ENCODE results near the gene SUV39H2. TPM values are rescaled to one million over a fixed set of nuclear protein-coding genes. Genes with fewer than 3 reads are reported as not detected.
"Not testable (repeated sequence)": the region's sequence is repeated elsewhere in the genome, so short reads cannot be mapped to it uniquely, and the experiment has no call there.

The SUV39H2 gene
- total RNA-seq, 1 donor from 2014 or later: 8.1 TPM

- H3K4me3 Mint-ChIP-seq: no peak overlapping the region
- no peaks in the 10 kb centered on the region for H3K9me3 Mint-ChIP-seq
- intact Hi-C loops (cut with micrococcal nuclease): loop anchor here (1.0 to 2.0 kb wide), 3 partner anchors 25 to 47 kb away; partner anchors contain the start of gene SUV39H2
- peak overlapping the region; percentile 91 for H3K27ac Mint-ChIP-seq
- ChIA-PET POLR2A (interaction anchor here (0.5 to 1.8 kb wide), 10 partner anchors 15 to 1211 kb away, joined by 3 to 30 read pairs (median 5); partner anchors contain the start of genes CDNF, DCLRE1C, HSPA14 and MEIG1), CTCF (interaction anchor here (1.4 kb wide), 1 partner anchor 21 kb away, joined by 6 read pairs; no protein-coding TSS in a partner anchor)
- H3K4me1 Mint-ChIP-seq: peaks cover 32% of the 10 kb centered on the region
- DNase-seq (no peak), ATAC-seq (ENCODE audit: low read depth) (peak; percentile 6)
- no peak for TF ChIP-seq CTCF (IDR thresholded peaks at IDR 0.05)
- peaks cover 78% of the 10 kb centered on the region for H3K36me3 Mint-ChIP-seq (ENCODE audit: low read depth)
- no peaks in the 10 kb centered on the region for H3K27me3 Mint-ChIP-seq
Observed at GRCh38 chr10:14926061-14926470, 47.4 kb downstream of the SUV39H2 start.

- Mint-ChIP-seq H3K27ac (peak overlapping the region; percentile 91), H3K4me3 (peak overlapping the region; percentile 46), H3K36me3 (ENCODE audit: low read depth) (peaks cover 77% of the 10 kb centered on the region), H3K4me1 (peaks cover 32% of the 10 kb centered on the region), H3K27me3 (no peaks in the 10 kb centered on the region), H3K9me3 (no peaks in the 10 kb centered on the region)
- CTCF ChIA-PET: interaction anchor here (1.4 kb wide), 1 partner anchor 21 kb away, joined by 6 read pairs; no protein-coding TSS in a partner anchor
- POLR2A ChIA-PET: interaction anchor here (0.5 to 1.8 kb wide), 15 partner anchors 15 to 1211 kb away, joined by 3 to 30 read pairs (median 5); partner anchors contain the start of genes CDNF, DCLRE1C, HSPA14 and MEIG1
- TF ChIP-seq CTCF (IDR thresholded peaks at IDR 0.05): no peak
- no peak for DNase-seq
- intact Hi-C loops (cut with micrococcal nuclease): loop anchor here (1.0 to 2.0 kb wide), 4 partner anchors 24 to 161 kb away; partner anchors contain the start of genes ACBD7 and SUV39H2
- ATAC-seq (ENCODE audit: low read depth): peak; percentile 94
Observed at GRCh38 chr10:14926722-14927416, 48.2 kb downstream of the SUV39H2 start.

- CTCF ChIA-PET: no interaction called here
- no peak for ATAC-seq (ENCODE audit: low read depth)
- POLR2A ChIA-PET: no interaction called here
- no peaks in the 10 kb centered on the region for H3K27me3 Mint-ChIP-seq
- intact Hi-C loops (cut with micrococcal nuclease): no loop called here
- H3K27ac Mint-ChIP-seq: no peak overlapping the region
- no peak overlapping the region for H3K4me3 Mint-ChIP-seq
- H3K4me1 Mint-ChIP-seq: peaks cover 29% of the 10 kb centered on the region
- no peaks in the 10 kb centered on the region for H3K9me3 Mint-ChIP-seq
- no peak for TF ChIP-seq CTCF (IDR thresholded peaks at IDR 0.05)
- peaks cover 78% of the 10 kb centered on the region for H3K36me3 Mint-ChIP-seq (ENCODE audit: low read depth)
- no peak for DNase-seq
Observed at GRCh38 chr10:14930610-14931009, 51.9 kb downstream of the SUV39H2 start.

GRCh38 chr10:14936584-14936983 is 57.9 kb downstream of the SUV39H2 start:
- Mint-ChIP-seq H3K36me3 (ENCODE audit: low read depth) (peaks cover 69% of the 10 kb centered on the region), H3K9me3 (no peaks in the 10 kb centered on the region), H3K27ac (no peak overlapping the region), H3K4me1 (peaks cover 7% of the 10 kb centered on the region), H3K27me3 (no peaks in the 10 kb centered on the region), H3K4me3 (no peak overlapping the region)
- ChIA-PET CTCF (interaction anchor here (0.6 kb wide), 1 partner anchor 37 kb away, joined by 3 read pairs; no protein-coding TSS in a partner anchor), POLR2A (interaction anchor here (1.2 kb wide), 1 partner anchor 17 kb away, joined by 5 read pairs; the partner anchor contains the start of gene DCLRE1C)
- ATAC-seq (ENCODE audit: low read depth): no peak
- no peak for TF ChIP-seq CTCF (IDR thresholded peaks at IDR 0.05)
- DNase-seq: no peak
- intact Hi-C loops (cut with micrococcal nuclease): no loop called here

GRCh38 chr10:14938971-14939370 is 60.3 kb downstream of the SUV39H2 start:
- H3K9me3 Mint-ChIP-seq; H3K4me3 Mint-ChIP-seq; ATAC-seq (ENCODE audit: low read depth); POLR2A ChIA-PET; DNase-seq; intact Hi-C loops (cut with micrococcal nuclease); H3K27me3 Mint-ChIP-seq; CTCF ChIA-PET; H3K27ac Mint-ChIP-seq: not testable (repeated sequence)
- Mint-ChIP-seq H3K4me1 (peaks cover 19% of the 10 kb centered on the region), H3K36me3 (ENCODE audit: low read depth) (peaks cover 70% of the 10 kb centered on the region)

GRCh38 chr10:14942147-14942949 is 63.7 kb downstream of the SUV39H2 start:
- intact Hi-C loops (cut with micrococcal nuclease); H3K9me3 Mint-ChIP-seq; POLR2A ChIA-PET; DNase-seq; H3K4me3 Mint-ChIP-seq; CTCF ChIA-PET; H3K27me3 Mint-ChIP-seq: not testable (repeated sequence)
- H3K4me1 Mint-ChIP-seq: peaks cover 19% of the 10 kb centered on the region
- peak overlapping the region; percentile 13 for H3K27ac Mint-ChIP-seq
- peak; percentile 89 for ATAC-seq (ENCODE audit: low read depth)
- peaks cover 65% of the 10 kb centered on the region for H3K36me3 Mint-ChIP-seq (ENCODE audit: low read depth)

GRCh38 chr10:14942950-14943338 is 64.3 kb downstream of the SUV39H2 start:
- H3K27ac Mint-ChIP-seq; POLR2A ChIA-PET; intact Hi-C loops (cut with micrococcal nuclease); DNase-seq; CTCF ChIA-PET; H3K27me3 Mint-ChIP-seq; H3K4me3 Mint-ChIP-seq; H3K9me3 Mint-ChIP-seq; ATAC-seq (ENCODE audit: low read depth): not testable (repeated sequence)
- Mint-ChIP-seq H3K36me3 (ENCODE audit: low read depth) (peaks cover 68% of the 10 kb centered on the region), H3K4me1 (peaks cover 19% of the 10 kb centered on the region)

Measured in activated B cell treated with CpG ODN at 0.5 μM for 24 hours (primary cell).